Coronary artery (tissue), 2 donors: ENCODE data around the gene TPST1.

ENCODE experiments used
- DNase-seq: peaks from one replicate; pipeline ENCODE4 v3.0.0-alpha.2; 2017; ENCODE audit warnings: low spot score
- H3K27ac ChIP-seq, 2 donors: fragments of 200-600 bp; sonication (generic); one replicate each; pipeline ENCODE4 v1.5.1; 2016 to 2019
- H3K4me3 ChIP-seq: fragments of 200-600 bp; sonication (generic); 2 replicates; pipeline ENCODE4 v1.5.1; 2016; ENCODE audit warnings: mild to moderate bottlenecking, moderate library complexity
- CTCF ChIP-seq: fragments of 200-600 bp; sonication (generic); IDR thresholded peaks from one replicate; pipeline ENCODE4 v1.5.1; 2019; ENCODE audit warnings: antibody characterized with exemption

Gene TPST1

GRCh38 chr7:66282591-66282935 lies 77.4 kb downstream of the TPST1 start:
- TF ChIP-seq CTCF: no peak
- Histone ChIP-seq H3K27ac (peak overlapping the region; percentile 50 to 72), H3K4me3 (no peak overlapping the region)
- DNase-seq: no peak

- TF ChIP-seq CTCF: no peak
- Histone ChIP-seq H3K27ac (peak overlapping the region; percentile 50 to 72), H3K4me3 (no peak overlapping the region)
- no peak for DNase-seq
Measured at GRCh38 chr7:66283003-66283920, 78.1 kb downstream of the TPST1 start.

- no peak overlapping the region for H3K4me3 ChIP-seq
- no peak for TF ChIP-seq CTCF
- DNase-seq: no peak
- H3K27ac ChIP-seq: peak overlapping the region in 1 of 2 donors; percentile 47
Measured at GRCh38 chr7:66296001-66296521, 90.9 kb downstream of the TPST1 start.

- Histone ChIP-seq H3K27ac (peak overlapping the region in 1 of 2 donors; percentile 47), H3K4me3 (no peak overlapping the region)
- no peak for TF ChIP-seq CTCF
- no peak for DNase-seq
Measured at GRCh38 chr7:66296557-66296956, 91.4 kb downstream of the TPST1 start.

- no peak for DNase-seq
- no peak overlapping the region for H3K27ac ChIP-seq
- no peak overlapping the region for H3K4me3 ChIP-seq
- TF ChIP-seq CTCF: no peak
Measured at GRCh38 chr7:66297579-66297978, 92.4 kb downstream of the TPST1 start.

GRCh38 chr7:66301249-66301648 lies 96.1 kb downstream of the TPST1 start:
- no peak for DNase-seq
- Histone ChIP-seq H3K4me3 (no peak overlapping the region), H3K27ac (no peak overlapping the region)
- no peak for TF ChIP-seq CTCF

- no peak overlapping the region for H3K4me3 ChIP-seq
- H3K27ac ChIP-seq: no peak overlapping the region
- TF ChIP-seq CTCF: no peak
- DNase-seq: no peak
Measured at GRCh38 chr7:66301737-66302136, 96.6 kb downstream of the TPST1 start.
